ENCODE data around the gene DHRSX.

DHRSX gene

GRCh38 chrX:2184089-2184488, 316.7 kb downstream of the DHRSX start:
- FAIRE-seq: no peak

- no peak for FAIRE-seq
These were observed 317.5 kb downstream of the DHRSX start for GRCh38 chrX:2183193-2183725.

GRCh38 chrX:2177541-2177940, 323.2 kb downstream of the DHRSX start:
- no peak for FAIRE-seq

- FAIRE-seq: no peak
These were observed 324.0 kb downstream of the DHRSX start for GRCh38 chrX:2176733-2177132.

GRCh38 chrX:2176274-2176673, 324.5 kb downstream of the DHRSX start:
- FAIRE-seq: no peak

GRCh38 chrX:2172359-2172758, 328.4 kb downstream of the DHRSX start:
- FAIRE-seq: no peak
